Measurements from ENCODE around the gene GPBP1. TPM values are rescaled to one million over a fixed set of nuclear protein-coding genes. Genes with fewer than 3 reads are reported as not detected.
"Not testable (repeated sequence)": the region's sequence is repeated elsewhere in the genome, so short reads cannot be mapped to it uniquely, and the experiment has no call there.

The GPBP1 gene
- total and polyA plus RNA-seq, 4 donors, result 42.6 to 159 (median 49.4) TPM

GRCh38 chr5:57175551-57176309, 1.9 kb downstream of the GPBP1 start:
- no peaks in the 10 kb centered on the region for H3K9me3 ChIP-seq (ENCODE audit: control insufficient read depth in 4 of 4, insufficient read depth in 3 of 4, low read length in 3 of 4)
- 4 to 11% methylated on average over 11 of the region's 11 CpGs for WGBS, 2 donors
- peak overlapping the region in 1 of 2 donors; percentile 28 for H3K27ac ChIP-seq (ENCODE audit: low read depth in 1 of 2, low read length in 1 of 2)
- no peaks in the 10 kb centered on the region for H3K36me3 ChIP-seq (ENCODE audit: control insufficient read depth in 4 of 4, insufficient read depth in 4 of 4, low read length in 4 of 4)
- H3K4me1 ChIP-seq (ENCODE audit: control insufficient read depth in 5 of 5, insufficient read depth in 5 of 5, low read length in 5 of 5), result peaks cover 9 to 63% (median 16%) of the 10 kb centered on the region in 5 donors
- DNase-seq (peak; percentile 17 to 68 (median 61)), ATAC-seq (ENCODE audit: insufficient read depth, low FRiP score) (no peak)
- no peak for TF ChIP-seq CTCF (IDR thresholded peaks at IDR 0.05; ENCODE audit: control extremely low read depth, extremely low read depth)
- H3K4me3 ChIP-seq, result no peak overlapping the region
- H3K9ac ChIP-seq (ENCODE audit: insufficient read depth in 1 of 2, low read length in 2 of 2), result peak overlapping the region; percentile 97 to 99
- no peaks in the 10 kb centered on the region for H3K27me3 ChIP-seq (ENCODE audit: control insufficient read depth in 3 of 3, insufficient read depth in 3 of 3, low read length in 2 of 3)

GRCh38 chr5:57176350-57176857, 2.5 kb downstream of the GPBP1 start:
- DNase-seq (peak in 2 of 3 donors; percentile 85 to 88), ATAC-seq (ENCODE audit: insufficient read depth, low FRiP score) (no peak)
- Histone ChIP-seq H3K9ac (ENCODE audit: insufficient read depth in 1 of 2, low read length in 2 of 2) (peak overlapping the region; percentile 32 to 99), H3K9me3 (ENCODE audit: control insufficient read depth in 4 of 4, insufficient read depth in 3 of 4, low read length in 3 of 4) (no peaks in the 10 kb centered on the region), H3K27ac (ENCODE audit: low read depth in 1 of 2, low read length in 1 of 2) (no peak overlapping the region), H3K27me3 (ENCODE audit: control insufficient read depth in 3 of 3, insufficient read depth in 3 of 3, low read length in 2 of 3) (no peaks in the 10 kb centered on the region), H3K4me1 (ENCODE audit: control insufficient read depth in 5 of 5, insufficient read depth in 5 of 5, low read length in 5 of 5) (peaks cover 9 to 63% (median 21%) of the 10 kb centered on the region in 5 donors), H3K36me3 (ENCODE audit: control insufficient read depth in 4 of 4, insufficient read depth in 4 of 4, low read length in 4 of 4) (no peaks in the 10 kb centered on the region), H3K4me3 (no peak overlapping the region)
- TF ChIP-seq CTCF (IDR thresholded peaks at IDR 0.05; ENCODE audit: control extremely low read depth, extremely low read depth), result no peak
- 4 to 10% methylated on average over 7 of the region's 7 CpGs for WGBS, 2 donors

- ATAC-seq (ENCODE audit: insufficient read depth, low FRiP score), result no peak
- 83 to 89% methylated on average over 14 of the region's 14 CpGs for WGBS, 2 donors
Measured at GRCh38 chr5:57177479-57178156, 3.8 kb downstream of the GPBP1 start.

GRCh38 chr5:57178238-57178637, 4.4 kb downstream of the GPBP1 start:
- peak overlapping the region in 1 of 2 donors; percentile 65 for H3K9ac ChIP-seq (ENCODE audit: insufficient read depth in 1 of 2, low read length in 2 of 2)
- 55 to 76% methylated on average over 12 of the region's 12 CpGs for WGBS, 2 donors

More at GRCh38 chr5:57177479-57178156, 3.8 kb downstream of the GPBP1 start:
- Histone ChIP-seq H3K4me3 (no peak overlapping the region), H3K9me3 (ENCODE audit: control insufficient read depth in 4 of 4, insufficient read depth in 3 of 4, low read length in 3 of 4) (no peaks in the 10 kb centered on the region), H3K36me3 (ENCODE audit: control insufficient read depth in 4 of 4, insufficient read depth in 4 of 4, low read length in 4 of 4) (no peaks in the 10 kb centered on the region), H3K9ac (ENCODE audit: insufficient read depth in 1 of 2, low read length in 2 of 2) (peak overlapping the region in 1 of 2 donors; percentile 47), H3K27ac (ENCODE audit: low read depth in 1 of 2, low read length in 1 of 2) (no peak overlapping the region), H3K27me3 (ENCODE audit: control insufficient read depth in 3 of 3, insufficient read depth in 3 of 3, low read length in 2 of 3) (no peaks in the 10 kb centered on the region), H3K4me1 (ENCODE audit: control insufficient read depth in 5 of 5, insufficient read depth in 5 of 5, low read length in 5 of 5) (peaks cover 9 to 57% (median 18%) of the 10 kb centered on the region in 5 donors)
- no peak for DNase-seq
- TF ChIP-seq CTCF (IDR thresholded peaks at IDR 0.05; ENCODE audit: control extremely low read depth, extremely low read depth), result no peak

More at GRCh38 chr5:57178238-57178637, 4.4 kb downstream of the GPBP1 start:
- H3K4me3 ChIP-seq, result peak overlapping the region; percentile 34
- H3K9me3 ChIP-seq (ENCODE audit: control insufficient read depth in 4 of 4, insufficient read depth in 3 of 4, low read length in 3 of 4); DNase-seq; ATAC-seq (ENCODE audit: insufficient read depth, low FRiP score); H3K27ac ChIP-seq (ENCODE audit: low read depth in 1 of 2, low read length in 1 of 2); H3K27me3 ChIP-seq (ENCODE audit: control insufficient read depth in 3 of 3, insufficient read depth in 3 of 3, low read length in 2 of 3); H3K36me3 ChIP-seq (ENCODE audit: control insufficient read depth in 4 of 4, insufficient read depth in 4 of 4, low read length in 4 of 4): not testable (repeated sequence)
- H3K4me1 ChIP-seq (ENCODE audit: control insufficient read depth in 5 of 5, insufficient read depth in 5 of 5, low read length in 5 of 5), result peaks cover 9 to 55% (median 18%) of the 10 kb centered on the region in 5 donors
